SK-N-SH (cell line): ENCODE measurements around the gene SMIM5. TPM values are rescaled to one million over a fixed set of nuclear protein-coding genes. Genes with fewer than 3 reads are reported as not detected.

Experiments used
- CTCF ChIA-PET: fragments of 300-600, 350-600 bp; formaldehyde crosslinking; extraction: SDS; loops from one replicate; lab custom pipeline; 2021; lab: Yijun Ruan, JAX
- POLR2A ChIA-PET: fragments of 350-600 bp; sonication (Branson Sonifier 250); formaldehyde crosslinking; extraction: SDS; loops from one replicate; lab custom pipeline; 2020; ENCODE audit warnings: antibody characterized with exemption, inconsistent platforms; lab: Yijun Ruan, JAX
- DNase-seq: peaks from one replicate; pipeline ENCODE4 v3.0.0; 2012
- H2AFZ ChIP-seq: fragments of 200-600 bp; sonication (generic); 2 replicates; pipeline ENCODE4 v1.8.1; 2016; ENCODE audit warnings: antibody characterized with exemption, mild to moderate bottlenecking, low read depth
- H3F3A ChIP-seq: fragments of 200-600 bp; sonication (generic); replicated peaks from 2 replicates; pipeline ENCODE3; 2016; ENCODE audit warnings: antibody characterized with exemption, mild to moderate bottlenecking; ENCODE audit not compliant: insufficient read depth
- H3K27ac ChIP-seq, 2 experiments: fragments of 200-500 bp in 1 of 2; fragments of 200-600 bp in 1 of 2; sonication (Bioruptor generic) in 1 of 2; sonication (generic), shearing (Covaris generic) in 1 of 2; 2 replicates each; pipeline versions ENCODE4 v1.5.1 to v1.6.1; 2014 to 2016; ENCODE audit warnings: low read depth in 2 of 2, inconsistent platforms in 1 of 2, low read length in 1 of 2, mild to moderate bottlenecking in 1 of 2, mixed read lengths in 1 of 2
- H3K27me3 ChIP-seq: fragments of 200-600 bp; sonication (generic), shearing (Covaris generic); 2 replicates; pipeline ENCODE4 v1.6.1; 2016; ENCODE audit warnings: mixed run types; ENCODE audit not compliant: insufficient read depth
- H3K36me3 ChIP-seq, 2 experiments: fragments of 200-500 bp in 1 of 2; fragments of 200-600 bp in 1 of 2; sonication (Bioruptor generic) in 1 of 2; sonication (generic) in 1 of 2; replicated peaks in 1 of 2; 2 replicates each; pipeline versions ENCODE3 to v1.5.1; 2014 to 2016; ENCODE audit warnings: low read length in 1 of 2, mild to moderate bottlenecking in 1 of 2; ENCODE audit not compliant: insufficient read depth in 2 of 2, control insufficient read depth in 1 of 2
- H3K4me1 ChIP-seq, 2 experiments: fragments of 200-500 bp in 1 of 2; fragments of 200-600 bp in 1 of 2; sonication (Bioruptor generic) in 1 of 2; sonication (generic), shearing (Covaris generic) in 1 of 2; 2 replicates each; pipeline versions ENCODE4 v1.5.1 to v1.6.1; 2014 to 2016; ENCODE audit warnings: low read depth in 1 of 2, low read length in 1 of 2, mixed run types in 1 of 2; ENCODE audit not compliant: insufficient read depth in 2 of 2, control insufficient read depth in 1 of 2
- H3K4me2 ChIP-seq: fragments of 200-600 bp; sonication (generic), shearing (Covaris generic); 2 replicates; pipeline ENCODE4 v1.6.1; 2017; ENCODE audit warnings: mixed run types
- H3K4me3 ChIP-seq, 2 experiments: fragments of 200-500 bp in 1 of 2; fragments of 200-600 bp in 1 of 2; sonication (Bioruptor generic) in 1 of 2; sonication (generic), shearing (Covaris generic) in 1 of 2; 2 replicates each; pipeline versions ENCODE4 v1.5.1 to v1.8.1; 2014 to 2016; ENCODE audit warnings: low read depth in 2 of 2, inconsistent platforms in 1 of 2, low read length in 1 of 2, mild to moderate bottlenecking in 1 of 2, mixed read lengths in 1 of 2, moderate library complexity in 1 of 2
- H3K79me2 ChIP-seq: fragments of 200-600 bp; sonication (generic); 2 replicates; pipeline ENCODE4 v1.8.1; 2017; ENCODE audit warnings: mild to moderate bottlenecking; ENCODE audit not compliant: insufficient read depth
- H3K9ac ChIP-seq: fragments of 200-600 bp; sonication (generic); 2 replicates; pipeline ENCODE4 v1.6.1; 2017; ENCODE audit warnings: mixed run types
- H3K9me2 ChIP-seq: fragments of 200-600 bp; sonication (generic); 2 replicates; pipeline ENCODE4 v1.6.1; 2017; ENCODE audit warnings: mixed run types
- H3K9me3 ChIP-seq: fragments of 200-600 bp; sonication (generic); 2 replicates; pipeline ENCODE4 v1.6.1; 2017; ENCODE audit warnings: mixed run types, mild to moderate bottlenecking, moderate library complexity
- H4K20me1 ChIP-seq: fragments of 200-600 bp; sonication (generic); 2 replicates; pipeline ENCODE4 v1.6.1; 2017; ENCODE audit warnings: mild to moderate bottlenecking, mixed run types; ENCODE audit not compliant: insufficient read depth
- CHD2 ChIP-seq: fragments of 150-350 bp; IDR thresholded peaks from 2 replicates; pipeline ENCODE4 v1.6.1; 2018; ENCODE audit warnings: low read length; ENCODE audit not compliant: partially characterized antibody
- EP300 ChIP-seq, 2 experiments: IDR thresholded peaks; 2 replicates each; pipeline versions ENCODE4 v1.4.0 to v1.6.1; 2012; ENCODE audit warnings: borderline replicate concordance in 1 of 2, low read depth in 1 of 2, low read length in 1 of 2
- EZH2phosphoT487 ChIP-seq: fragments of 200-600 bp; sonication (generic); IDR thresholded peaks from 2 replicates; pipeline ENCODE4 v1.6.1; 2017; ENCODE audit warnings: low read depth, mixed run types, mild to moderate bottlenecking, antibody characterized with exemption, moderate library complexity, borderline replicate concordance
- FOXJ3 ChIP-seq: sonication (generic); formaldehyde crosslinking; IDR thresholded peaks from 2 replicates; pipeline ENCODE4 v1.5.1; 2020; ENCODE audit warnings: mild to moderate bottlenecking, missing genetic modification reagents
- GATA2 ChIP-seq: sonication (generic); formaldehyde crosslinking; IDR thresholded peaks from 2 replicates; pipeline ENCODE4 v1.5.0; 2020; ENCODE audit warnings: mild to moderate bottlenecking, missing genetic modification reagents
- MEF2A ChIP-seq: IDR thresholded peaks from 2 replicates; pipeline ENCODE4 v1.4.0; 2012; ENCODE audit warnings: low read depth, borderline replicate concordance
- RAD21 ChIP-seq: IDR thresholded peaks from 2 replicates; pipeline ENCODE4 v1.6.1; 2012; ENCODE audit warnings: mild to moderate bottlenecking, low read length
- REST ChIP-seq: IDR thresholded peaks from 2 replicates; pipeline ENCODE4 v1.6.1; 2012; ENCODE audit warnings: mild to moderate bottlenecking, low read depth, low read length, moderate library complexity
- RFX5 ChIP-seq: IDR thresholded peaks from 2 replicates; pipeline ENCODE4 v1.6.1; 2012; ENCODE audit warnings: mild to moderate bottlenecking, improper control_type of control experiment, low read length
- SMC3 ChIP-seq: IDR thresholded peaks from 2 replicates; pipeline ENCODE4 v1.6.1; 2012; ENCODE audit warnings: low read depth, low read length, improper control_type of control experiment
- TAF1 ChIP-seq: IDR thresholded peaks from 2 replicates; pipeline ENCODE4 v1.6.1; 2012; ENCODE audit warnings: low read depth, mild to moderate bottlenecking, low read length, moderate library complexity, borderline replicate concordance
- TCF12 ChIP-seq: IDR thresholded peaks from 2 replicates; pipeline ENCODE4 v1.4.0; 2012
- TEAD4 ChIP-seq: IDR thresholded peaks from 2 replicates; pipeline ENCODE4 v1.4.0; 2012; ENCODE audit warnings: mild to moderate bottlenecking, borderline replicate concordance; ENCODE audit not compliant: insufficient read depth
- USF2 ChIP-seq: fragments of 150-350 bp; IDR thresholded peaks from 2 replicates; pipeline ENCODE4 v1.6.1; 2017; ENCODE audit warnings: antibody characterized with exemption, low read length, low read depth, borderline replicate concordance
- YY1 ChIP-seq: IDR thresholded peaks from 2 replicates; pipeline ENCODE4 v1.4.0; 2012; ENCODE audit warnings: low read depth, mild to moderate bottlenecking
- WGBS: methylation state at CpG from one replicate; pipeline ENCODE4 v1.1.6; 2017; ENCODE audit warnings: low lambda C conversion rate; 5-methylcytosine and 5-hydroxymethylcytosine counted together
- polyA plus RNA-seq, 3 experiments: library from polyadenylated mRNA; depleted of rRNA; stranded (reverse); fragments of >200 nt; gene quantifications; 2 replicates each; pipeline ENCODE4 v1.2.3, GENCODE V29; 2012
- TF ChIP-seq, protein P1 (sequence below): IDR thresholded peaks from 2 replicates; pipeline ENCODE4 v1.4.0; 2012; ENCODE audit warnings: low read depth

Gene SMIM5
- polyA plus RNA-seq, 1 of the 3 experiments (the other 2 are of a cell fraction): 0.02 TPM

GRCh38 chr17:75594499-75595283, 38.5 kb upstream of the SMIM5 start:
- Histone ChIP-seq H4K20me1 (no peaks in the 10 kb centered on the region), H3K4me2 (no peak overlapping the region), H3K9ac (no peak overlapping the region), H3K36me3 (no peaks in the 10 kb centered on the region), H3K27ac (no peak overlapping the region), H3K9me2 (no peaks in the 10 kb centered on the region), H3K4me1 (peaks cover 0 to 8% of the 10 kb centered on the region in 2 experiments; a peak in 1 of 4 replicates), H3K27me3 (no peaks in the 10 kb centered on the region), H3K79me2 (no peaks in the 10 kb centered on the region), H2AFZ (no peak overlapping the region), H3F3A (no peaks in the 10 kb centered on the region), H3K4me3 (no peak overlapping the region), H3K9me3 (no peaks in the 10 kb centered on the region)
- POLR2A ChIA-PET: no interaction called here
- 62% methylated on average over 23 of the region's 28 CpGs for WGBS
- no peak for DNase-seq
- TF ChIP-seq RFX5 (no peak), RAD21 (0 out of 2 replicates have a peak, but pooled peaks have one; percentile 4)
- CTCF ChIA-PET: interaction anchor here (0.9 to 2.9 kb wide), 4 partner anchors 38 to 155 kb away, joined by 3 to 12 read pairs (median 4); partner anchors contain the start of genes SMIM5 and TSEN54

DNA sequence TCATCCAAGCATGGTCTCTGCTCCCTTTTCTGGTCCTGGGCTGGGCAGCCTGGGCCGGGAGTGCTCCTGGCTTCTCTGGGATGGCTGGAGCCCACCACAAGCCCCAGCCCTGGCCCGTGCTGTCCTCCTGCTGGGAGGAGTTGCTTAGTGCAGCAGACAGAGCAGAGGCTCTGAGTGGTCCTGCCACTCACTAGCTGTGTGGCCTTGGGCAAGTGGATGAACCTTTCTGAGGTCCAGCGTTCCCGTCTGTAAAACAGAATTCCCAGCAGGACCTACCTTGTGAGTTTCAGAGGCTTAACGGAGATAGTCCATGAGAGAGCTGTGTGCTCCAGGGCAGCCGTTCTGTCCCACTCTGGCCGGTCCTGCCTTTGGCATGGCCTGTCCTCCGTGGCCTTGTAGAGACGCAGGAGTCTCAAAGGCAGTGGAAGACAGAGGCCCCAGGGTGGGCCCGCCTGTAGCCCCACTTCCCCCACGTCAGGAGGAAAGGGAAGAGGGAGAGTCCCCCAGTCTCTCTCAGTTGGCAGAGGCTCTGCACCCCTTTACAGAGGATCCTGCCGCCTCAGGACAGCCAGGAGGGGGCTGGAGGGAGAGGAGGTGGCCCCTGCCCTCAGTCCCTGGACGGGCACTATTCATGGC, 37.8 kb upstream of the SMIM5 start:
- Histone ChIP-seq H2AFZ (no peak overlapping the region), H3K79me2 (no peaks in the 10 kb centered on the region), H3K27me3 (no peaks in the 10 kb centered on the region), H3K27ac (no peak overlapping the region), H3K4me3 (no peak overlapping the region), H3K36me3 (no peaks in the 10 kb centered on the region), H3K4me1 (peaks cover 0 to 1% of the 10 kb centered on the region in 2 experiments; a peak in 1 of 4 replicates), H3K9me2 (no peaks in the 10 kb centered on the region), H3F3A (no peaks in the 10 kb centered on the region), H3K4me2 (no peak overlapping the region), H3K9me3 (no peaks in the 10 kb centered on the region), H4K20me1 (no peaks in the 10 kb centered on the region), H3K9ac (no peak overlapping the region)
- no peak for TF ChIP-seq TAF1
- TF ChIP-seq, protein P1, sequence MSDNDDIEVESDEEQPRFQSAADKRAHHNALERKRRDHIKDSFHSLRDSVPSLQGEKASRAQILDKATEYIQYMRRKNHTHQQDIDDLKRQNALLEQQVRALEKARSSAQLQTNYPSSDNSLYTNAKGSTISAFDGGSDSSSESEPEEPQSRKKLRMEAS: no peak
- TF ChIP-seq EZH2phosphoT487: no peak
- no peak for TF ChIP-seq USF2
- no peak for TF ChIP-seq EP300 (IDR thresholded peaks at IDR 0.05; ENCODE audit: borderline replicate concordance in 1 of 2, low read depth in 1 of 2, low read length in 1 of 2)
- no peak for TF ChIP-seq FOXJ3
- no peak for TF ChIP-seq GATA2 (CRISPR knock-in tag)
- TF ChIP-seq MEF2A: no peak
- no peak for TF ChIP-seq SMC3
- no peak for TF ChIP-seq CHD2
- TF ChIP-seq TCF12: no peak
- TF ChIP-seq RAD21: no peak
- no peak for TF ChIP-seq REST
- no peak for TF ChIP-seq YY1
- no peak for TF ChIP-seq TEAD4
- POLR2A ChIA-PET: no interaction called here
- no peak for DNase-seq
- CTCF ChIA-PET: interaction anchor here (1.0 to 7.5 kb wide), 4 partner anchors 20 to 183 kb away, joined by 3 to 43 read pairs (median 8); partner anchors contain the start of gene SMIM5
- WGBS: 69% methylated on average over 13 of the region's 13 CpGs
